ENCODE results near the gene DCDC2C. TPM values are rescaled to one million over a fixed set of nuclear protein-coding genes. Genes with fewer than 3 reads are reported as not detected.

The DCDC2C gene
- total RNA-seq, 1 donor from 2014 or later, result not detected

DNA sequence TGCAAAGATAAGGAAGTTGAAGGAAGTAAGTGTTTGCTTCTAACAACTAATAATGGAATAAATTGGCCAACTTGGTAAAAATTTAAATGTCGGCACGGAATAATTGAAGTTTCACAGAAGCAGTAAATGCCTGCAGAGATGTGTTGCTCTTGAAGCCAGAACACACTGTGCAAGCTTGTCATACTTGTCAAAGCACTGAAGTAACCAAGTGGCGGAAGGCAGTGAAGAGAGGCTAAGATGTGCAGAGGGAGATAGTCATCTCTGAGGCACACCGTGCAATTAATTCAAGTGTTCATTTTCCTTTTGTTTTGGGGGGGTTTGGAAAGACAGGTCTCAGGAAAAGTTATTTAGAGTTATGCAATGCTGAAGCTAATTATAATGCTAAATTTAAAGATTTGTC is 5.2 kb downstream of the DCDC2C start:
- Mint-ChIP-seq H3K4me3 (no peak overlapping the region), H3K27me3 (peaks cover 27% of the 10 kb centered on the region), H3K4me1 (ENCODE audit: unreplicated experiment) (peaks cover 6% of the 10 kb centered on the region), H3K9me3 (no peaks in the 10 kb centered on the region), H3K36me3 (peaks cover 5% of the 10 kb centered on the region), H3K27ac (no peak overlapping the region)
- TF ChIP-seq, protein P1, sequence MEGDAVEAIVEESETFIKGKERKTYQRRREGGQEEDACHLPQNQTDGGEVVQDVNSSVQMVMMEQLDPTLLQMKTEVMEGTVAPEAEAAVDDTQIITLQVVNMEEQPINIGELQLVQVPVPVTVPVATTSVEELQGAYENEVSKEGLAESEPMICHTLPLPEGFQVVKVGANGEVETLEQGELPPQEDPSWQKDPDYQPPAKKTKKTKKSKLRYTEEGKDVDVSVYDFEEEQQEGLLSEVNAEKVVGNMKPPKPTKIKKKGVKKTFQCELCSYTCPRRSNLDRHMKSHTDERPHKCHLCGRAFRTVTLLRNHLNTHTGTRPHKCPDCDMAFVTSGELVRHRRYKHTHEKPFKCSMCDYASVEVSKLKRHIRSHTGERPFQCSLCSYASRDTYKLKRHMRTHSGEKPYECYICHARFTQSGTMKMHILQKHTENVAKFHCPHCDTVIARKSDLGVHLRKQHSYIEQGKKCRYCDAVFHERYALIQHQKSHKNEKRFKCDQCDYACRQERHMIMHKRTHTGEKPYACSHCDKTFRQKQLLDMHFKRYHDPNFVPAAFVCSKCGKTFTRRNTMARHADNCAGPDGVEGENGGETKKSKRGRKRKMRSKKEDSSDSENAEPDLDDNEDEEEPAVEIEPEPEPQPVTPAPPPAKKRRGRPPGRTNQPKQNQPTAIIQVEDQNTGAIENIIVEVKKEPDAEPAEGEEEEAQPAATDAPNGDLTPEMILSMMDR (conservative IDR thresholded peaks at IDR 0.05), result no peak
- DNase-seq (ENCODE audit: extremely low spot score, unreplicated experiment), result no peak

DNA sequence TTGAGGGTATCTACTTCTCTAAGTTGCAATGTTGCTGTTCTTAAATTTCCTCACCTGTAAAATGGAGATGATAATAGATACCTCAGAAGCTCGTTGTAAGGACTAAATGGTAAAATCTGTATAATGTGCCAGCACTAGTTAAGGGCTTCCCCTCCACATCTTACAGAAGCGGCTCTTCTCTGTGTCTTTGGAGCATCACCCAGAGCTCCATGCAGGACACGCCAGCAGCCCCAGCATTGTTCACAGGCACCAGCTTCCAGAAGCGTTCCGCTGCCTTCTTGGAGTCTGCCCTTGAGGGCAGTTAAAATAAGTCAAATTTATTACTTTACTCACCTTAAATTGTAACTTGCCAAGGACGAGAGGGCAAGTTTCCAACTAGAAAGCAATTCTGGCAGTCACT is 5.8 kb downstream of the DCDC2C start:
- H3K36me3 Mint-ChIP-seq, result peaks cover 5% of the 10 kb centered on the region
- no peaks in the 10 kb centered on the region for H3K9me3 Mint-ChIP-seq

DNA sequence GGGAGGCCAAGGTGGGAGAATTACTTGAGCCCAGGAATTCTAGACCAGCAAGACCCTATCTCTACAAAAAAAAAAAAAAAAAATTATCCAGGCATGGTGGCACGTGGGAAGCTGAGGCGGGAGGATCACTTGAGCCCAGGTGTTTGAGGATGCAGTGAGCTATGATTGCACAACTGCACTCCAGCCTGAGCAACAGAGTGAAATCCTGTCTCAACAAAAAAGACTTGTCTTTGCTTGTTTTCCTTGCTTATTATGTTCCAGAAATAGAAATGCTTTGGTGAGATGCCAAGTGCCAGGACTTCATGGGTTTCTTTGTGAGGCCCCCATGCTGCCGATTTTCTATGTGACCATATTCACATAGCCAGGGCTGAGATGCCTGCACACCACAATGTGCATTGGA is 9.0 kb downstream of the DCDC2C start:
- DNase-seq (ENCODE audit: extremely low spot score, unreplicated experiment), result no peak
- Mint-ChIP-seq H3K27me3 (peaks cover 8% of the 10 kb centered on the region), H3K27ac (no peak overlapping the region), H3K36me3 (no peaks in the 10 kb centered on the region), H3K4me1 (ENCODE audit: unreplicated experiment) (no peaks in the 10 kb centered on the region), H3K4me3 (no peak overlapping the region), H3K9me3 (no peaks in the 10 kb centered on the region)
- TF ChIP-seq, protein P1 (conservative IDR thresholded peaks at IDR 0.05), result no peak

More for the DNA sequence above, 5.8 kb downstream of the DCDC2C start:
- H3K27ac Mint-ChIP-seq, result no peak overlapping the region
- H3K27me3 Mint-ChIP-seq, result peaks cover 27% of the 10 kb centered on the region
- TF ChIP-seq, protein P1 (conservative IDR thresholded peaks at IDR 0.05), result no peak
- no peak overlapping the region for H3K4me3 Mint-ChIP-seq
- no peak for DNase-seq (ENCODE audit: extremely low spot score, unreplicated experiment)
- peaks cover 6% of the 10 kb centered on the region for H3K4me1 Mint-ChIP-seq (ENCODE audit: unreplicated experiment)

GRCh38 chr2:3712831-3713503 is 9.6 kb downstream of the DCDC2C start:
- Mint-ChIP-seq H3K4me1 (ENCODE audit: unreplicated experiment) (no peaks in the 10 kb centered on the region), H3K36me3 (no peaks in the 10 kb centered on the region), H3K27me3 (peaks cover 5% of the 10 kb centered on the region), H3K4me3 (no peak overlapping the region), H3K27ac (no peak overlapping the region), H3K9me3 (no peaks in the 10 kb centered on the region)
- TF ChIP-seq, protein P1 (conservative IDR thresholded peaks at IDR 0.05), result no peak
- no peak for DNase-seq (ENCODE audit: extremely low spot score, unreplicated experiment)

DNA sequence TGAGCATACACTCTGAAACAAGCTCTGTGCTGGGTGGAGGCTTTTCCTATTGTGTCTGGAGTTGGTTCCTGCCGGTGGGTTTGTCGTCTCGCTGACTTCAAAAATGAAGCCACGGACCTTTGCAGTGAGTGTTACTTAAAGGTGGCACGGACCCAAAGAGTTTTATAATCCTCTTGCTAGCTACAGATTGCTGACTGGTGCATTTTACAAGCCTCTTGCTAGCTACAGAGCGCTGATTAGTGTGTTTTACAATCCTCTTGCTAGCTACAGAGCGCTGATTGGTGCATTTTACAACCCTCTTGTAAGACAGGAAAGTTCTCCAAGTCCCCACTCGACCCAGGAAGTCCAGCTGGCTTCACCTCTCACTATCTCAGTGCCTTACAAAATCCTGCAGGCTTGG is 15.3 kb downstream of the DCDC2C start:
- Mint-ChIP-seq H3K9me3 (peaks cover 6% of the 10 kb centered on the region), H3K4me1 (ENCODE audit: unreplicated experiment) (no peaks in the 10 kb centered on the region), H3K36me3 (no peaks in the 10 kb centered on the region), H3K27ac (no peak overlapping the region), H3K27me3 (peaks cover 22% of the 10 kb centered on the region), H3K4me3 (no peak overlapping the region)
- DNase-seq (ENCODE audit: extremely low spot score, unreplicated experiment), result no peak
- TF ChIP-seq, protein P1 (conservative IDR thresholded peaks at IDR 0.05), result no peak
